ENCODE results near the gene TSPOAP1.

Gene TSPOAP1

DNA sequence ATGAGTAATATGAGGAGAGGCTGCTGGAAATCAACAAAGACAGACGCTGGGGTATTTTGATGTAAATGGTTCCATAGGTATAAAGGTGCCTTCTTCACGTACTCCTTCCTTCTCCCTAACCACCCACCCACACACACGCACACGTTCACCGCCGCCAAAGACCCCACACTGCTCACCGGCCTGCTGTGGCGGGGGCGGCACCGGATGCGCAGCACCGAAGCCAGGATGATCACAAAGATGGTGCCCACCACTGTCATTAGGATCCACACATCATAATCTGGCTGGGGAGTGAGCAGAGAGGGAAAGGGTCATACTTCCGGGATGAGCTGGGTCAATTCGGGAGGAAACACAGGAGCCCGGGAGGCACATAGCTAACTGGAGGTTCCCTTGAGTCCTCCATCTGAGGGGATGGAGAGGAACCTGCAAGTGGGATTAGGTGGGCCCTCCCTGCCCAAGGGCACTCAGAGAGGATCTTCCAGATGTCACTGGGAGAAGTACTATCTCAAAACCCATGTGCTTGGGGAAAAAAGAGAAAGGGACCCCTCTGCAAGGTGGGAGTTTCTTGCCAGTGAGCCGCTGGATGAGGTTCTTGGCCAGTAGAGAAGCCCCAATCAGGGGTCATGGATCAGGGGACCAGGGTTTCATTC is 33.9 kb upstream of the TSPOAP1 start:
- DNase-seq (ENCODE audit: insufficient read length, low spot score) (no peak), FAIRE-seq (no peak)

GRCh38 chr17:58360296-58361063 is 31.9 kb upstream of the TSPOAP1 start:
- no peak for DNase-seq (ENCODE audit: insufficient read length, low spot score)
- no peak for FAIRE-seq

- no peak for DNase-seq (ENCODE audit: insufficient read length, low spot score)
- FAIRE-seq, result no peak
These were observed 30.0 kb upstream of the TSPOAP1 start for GRCh38 chr17:58358408-58359172.

- DNase-seq (ENCODE audit: insufficient read length, low spot score), result no peak
- FAIRE-seq, result no peak
These were observed 29.0 kb upstream of the TSPOAP1 start for GRCh38 chr17:58357312-58358297.

DNA sequence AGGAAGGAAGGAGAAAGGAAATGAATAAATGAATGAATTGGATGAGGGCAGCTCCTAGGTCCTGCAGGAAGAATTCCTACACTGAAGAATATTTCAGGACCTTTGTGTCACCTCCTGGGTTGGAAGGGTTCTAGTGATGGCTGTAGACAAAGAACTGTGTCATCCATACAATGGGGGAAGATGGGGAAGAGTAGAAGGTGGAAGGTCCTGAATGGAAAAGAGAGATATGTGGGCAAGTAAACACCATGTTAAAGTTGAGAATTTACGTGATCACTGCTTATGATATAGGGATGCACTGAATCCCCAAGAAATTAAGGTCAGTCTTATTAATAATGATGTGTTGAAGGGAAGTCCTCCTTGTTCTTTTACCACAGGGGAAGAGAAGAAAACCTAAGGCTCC is 27.6 kb upstream of the TSPOAP1 start:
- FAIRE-seq, result no peak

DNA sequence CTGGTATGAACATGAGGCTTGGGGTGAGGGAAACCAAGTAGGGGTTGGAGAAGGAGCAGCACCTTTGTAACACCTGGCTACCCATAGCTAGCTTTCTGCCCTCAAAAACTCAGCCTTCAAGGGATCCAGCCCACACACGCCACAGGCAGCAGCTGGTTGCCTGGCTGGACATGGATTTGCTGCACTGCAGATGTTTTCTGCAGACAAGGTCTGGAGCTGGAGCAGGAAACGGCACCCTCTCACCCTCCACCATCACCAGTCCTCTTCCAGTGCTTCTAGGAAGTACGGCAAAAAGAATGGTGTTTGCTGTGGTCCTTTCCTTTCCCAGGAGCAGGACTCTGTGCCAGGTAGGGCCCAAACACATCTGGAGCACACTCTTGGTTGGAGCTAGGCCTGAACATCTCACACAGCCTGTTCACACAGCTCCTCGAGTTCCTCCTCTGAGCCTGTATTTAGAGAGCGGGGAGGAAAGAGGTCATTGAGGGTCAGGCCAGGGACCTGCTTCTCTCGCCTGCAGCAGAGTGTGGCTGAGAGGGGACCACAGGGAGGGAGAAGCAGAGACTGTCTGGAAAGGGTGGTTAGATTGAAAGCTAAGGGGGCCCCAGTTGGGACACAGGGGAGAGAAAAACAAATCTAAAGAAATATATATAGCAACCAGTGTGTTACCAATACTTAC is 26.1 kb upstream of the TSPOAP1 start:
- no peak for FAIRE-seq

More for the DNA sequence above, 27.6 kb upstream of the TSPOAP1 start:
- no peak for DNase-seq (ENCODE audit: insufficient read length, low spot score)

GRCh38 chr17:58353389-58353825 is 24.8 kb upstream of the TSPOAP1 start:
- DNase-seq (ENCODE audit: insufficient read length, low spot score) (no peak), FAIRE-seq (no peak)

More for the DNA sequence above, 26.1 kb upstream of the TSPOAP1 start:
- no peak for DNase-seq (ENCODE audit: insufficient read length, low spot score)

GRCh38 chr17:58352596-58353388 is 24.2 kb upstream of the TSPOAP1 start:
- FAIRE-seq (no peak), DNase-seq (ENCODE audit: insufficient read length, low spot score) (no peak)

- DNase-seq (ENCODE audit: insufficient read length, low spot score) (peak; percentile 97), FAIRE-seq (peak; percentile 88)
These were observed 23.4 kb upstream of the TSPOAP1 start, which contains the start of gene SUPT4H1 for GRCh38 chr17:58351831-58352595. Gene SUPT4H1 (minus strand): TSS chr17:58352201. CDS start chr17:58352135, 66 bp downstream.

DNA sequence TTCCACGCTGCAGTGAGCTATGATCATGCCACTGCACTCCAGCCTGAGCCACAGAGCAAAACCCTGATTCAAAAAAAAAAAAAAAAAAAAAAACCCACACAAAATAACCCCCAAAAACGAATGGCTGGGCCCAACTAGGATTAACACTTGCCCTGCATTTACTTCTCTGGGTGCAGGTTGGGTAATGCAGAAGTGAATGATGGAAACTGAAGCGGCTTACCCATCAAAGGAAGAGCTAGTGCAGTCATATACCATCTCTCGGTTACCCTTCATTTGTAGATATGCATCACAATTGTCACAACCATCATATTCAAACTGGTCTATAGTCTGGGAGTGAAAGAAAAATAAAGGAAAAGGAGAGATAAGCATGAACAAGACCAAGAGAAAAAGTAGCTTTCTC is 22.6 kb upstream of the TSPOAP1 start:
- no peak for DNase-seq (ENCODE audit: insufficient read length, low spot score)
- no peak for FAIRE-seq

GRCh38 chr17:58348038-58348437 is 19.4 kb upstream of the TSPOAP1 start:
- DNase-seq (ENCODE audit: insufficient read length, low spot score) (no peak), FAIRE-seq (no peak)

DNA sequence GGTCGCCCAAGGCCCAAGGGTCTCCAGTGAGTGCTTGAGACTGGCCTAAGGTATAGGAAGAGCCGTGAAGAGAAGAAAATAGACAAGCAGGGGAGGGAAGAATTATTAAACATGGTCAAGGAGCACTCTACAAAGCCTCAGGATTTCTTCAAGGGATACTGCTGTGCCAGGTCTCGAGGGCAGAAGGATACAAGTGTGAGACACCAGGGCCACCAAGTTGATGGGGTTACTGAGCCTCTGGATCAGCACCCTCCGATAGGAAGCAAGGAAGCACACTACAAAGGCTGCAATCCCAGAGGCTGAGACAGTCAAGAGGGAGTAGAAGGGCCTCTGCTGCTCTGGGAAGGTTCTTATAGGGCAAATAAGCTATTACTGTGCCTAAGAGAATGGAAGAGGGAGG is 16.9 kb upstream of the TSPOAP1 start:
- FAIRE-seq, result no peak
- no peak for DNase-seq (ENCODE audit: insufficient read length, low spot score)

GRCh38 chr17:58344791-58345157 is 16.2 kb upstream of the TSPOAP1 start:
- FAIRE-seq, result no peak

GRCh38 chr17:58344047-58344790 is 15.6 kb upstream of the TSPOAP1 start:
- DNase-seq (ENCODE audit: insufficient read length, low spot score), result no peak
- FAIRE-seq, result no peak

More at GRCh38 chr17:58344791-58345157, 16.2 kb upstream of the TSPOAP1 start:
- DNase-seq (ENCODE audit: insufficient read length, low spot score), result no peak

- no peak for FAIRE-seq
- DNase-seq (ENCODE audit: insufficient read length, low spot score), result no peak
These were observed 14.5 kb upstream of the TSPOAP1 start for GRCh38 chr17:58343131-58343530.

DNA sequence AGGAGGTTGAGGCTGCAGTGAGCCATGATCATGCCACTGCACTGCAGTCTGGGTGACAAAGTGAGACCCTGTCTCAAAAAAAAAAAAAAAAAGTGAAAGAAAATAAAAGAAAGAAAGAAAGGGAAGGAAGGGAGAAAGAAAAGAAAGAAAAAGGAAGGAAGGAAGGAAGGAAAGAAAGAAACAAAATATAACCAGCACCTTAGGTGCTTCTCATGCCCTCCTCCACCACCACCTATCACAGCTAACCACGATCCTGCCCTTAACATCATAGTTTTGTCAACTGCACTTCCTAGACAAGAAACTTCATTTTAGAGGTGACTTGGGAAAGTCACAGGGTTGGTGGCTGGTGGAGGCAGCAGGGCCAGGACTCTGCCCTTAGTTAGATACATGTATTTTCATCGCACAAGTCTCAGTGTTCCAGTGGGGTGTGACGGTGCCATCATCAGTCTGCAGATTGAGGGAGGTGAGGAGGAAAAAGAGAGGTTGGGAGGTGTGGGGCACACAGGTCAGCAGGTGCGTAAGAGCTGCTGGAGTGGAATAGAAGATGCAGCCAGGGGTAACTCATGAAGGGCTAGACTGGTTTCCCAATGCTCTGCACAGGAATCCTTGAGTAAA is 13.4 kb upstream of the TSPOAP1 start:
- peak; percentile 16 for FAIRE-seq
- no peak for DNase-seq (ENCODE audit: insufficient read length, low spot score)
